Activated CD8-positive, alpha-beta T cell treated with anti-CD3 and anti-CD28 coated beads for 36 hours (primary cell): ENCODE data around the gene ETV5. TPM values are rescaled to one million over a fixed set of nuclear protein-coding genes. Genes with fewer than 3 reads are reported as not detected.

ENCODE experiments used
- ATAC-seq: fragments of 200-7000 bp; cut with Tn5 transposase; one replicate; pipeline ENCODE4 v1.10.0; 2021; ENCODE audit warnings: mild to moderate bottlenecking, moderate library complexity
- CTCF ChIA-PET: fragments of 350-600 bp; sonication (Branson Sonifier 250); formaldehyde crosslinking; loops from one replicate; lab custom pipeline; 2021; ENCODE audit warnings: antibody characterized with exemption; lab: Charles Lee
- POLR2A ChIA-PET: fragments of 350-600 bp; sonication (Branson Sonifier 250); formaldehyde crosslinking; loops from one replicate; lab custom pipeline; 2021; ENCODE audit warnings: antibody characterized with exemption; lab: Charles Lee
- DNase-seq: peaks from one replicate; pipeline ENCODE4 v3.0.0-alpha.2; 2020
- H3K27ac Mint-ChIP-seq: one replicate; pipeline ENCODE4 v1.8.0; 2021; ENCODE audit warnings: mild to moderate bottlenecking, mixed read lengths
- H3K27me3 Mint-ChIP-seq: one replicate; pipeline ENCODE4 v1.8.0; 2021; ENCODE audit warnings: mixed read lengths
- H3K36me3 Mint-ChIP-seq: one replicate; pipeline ENCODE4 v1.8.0; 2021; ENCODE audit warnings: low read depth, mixed read lengths
- H3K4me1 Mint-ChIP-seq: one replicate; pipeline ENCODE4 v1.8.0; 2021; ENCODE audit warnings: low read depth, mixed read lengths
- H3K4me3 Mint-ChIP-seq: one replicate; pipeline ENCODE4 v1.8.0; 2021; ENCODE audit warnings: mild to moderate bottlenecking, moderate library complexity, mixed read lengths
- H3K9me3 Mint-ChIP-seq: one replicate; pipeline ENCODE4 v1.8.0; 2021; ENCODE audit warnings: mixed read lengths
- CTCF ChIP-seq: fragments of 200-600 bp; IDR thresholded peaks from one replicate; pipeline ENCODE4 v1.8.0; 2022; ENCODE audit warnings: antibody characterized with exemption, mild to moderate bottlenecking
- intact Hi-C: fragments of 100-400 bp; cut with micrococcal nuclease; formaldehyde crosslinking; loops from one replicate; pipeline ENCODE4 v1.10.0; 2022
- total RNA-seq, 2 experiments: library from RNA; stranded (reverse); gene quantifications; one replicate each; pipeline ENCODE4 v1.2.3, GENCODE V29; 2021

Gene ETV5
- total RNA-seq, 2 experiments from 2014 or later: 0.68 to 1.4 TPM

- no peak for TF ChIP-seq CTCF
- no peak for DNase-seq
- CTCF ChIA-PET: no interaction called here
- POLR2A ChIA-PET: no interaction called here
- ATAC-seq: no peak
- no peaks in the 10 kb centered on the region for H3K36me3 Mint-ChIP-seq
- H3K4me3 Mint-ChIP-seq: no peak overlapping the region
- peaks cover 10% of the 10 kb centered on the region for H3K4me1 Mint-ChIP-seq
- intact Hi-C loops: no loop called here
- no peaks in the 10 kb centered on the region for H3K9me3 Mint-ChIP-seq
- peaks cover 15% of the 10 kb centered on the region for H3K27me3 Mint-ChIP-seq
- H3K27ac Mint-ChIP-seq: no peak overlapping the region
Measured at GRCh38 chr3:186004671-186005070, 104.2 kb downstream of the ETV5 start.

- no peak overlapping the region for H3K4me3 Mint-ChIP-seq
- POLR2A ChIA-PET: no interaction called here
- no peaks in the 10 kb centered on the region for H3K36me3 Mint-ChIP-seq
- intact Hi-C loops: no loop called here
- CTCF ChIA-PET: no interaction called here
- no peaks in the 10 kb centered on the region for H3K9me3 Mint-ChIP-seq
- TF ChIP-seq CTCF: no peak
- H3K27ac Mint-ChIP-seq: no peak overlapping the region
- H3K4me1 Mint-ChIP-seq: peaks cover 10% of the 10 kb centered on the region
- ATAC-seq: no peak
- no peak for DNase-seq
- H3K27me3 Mint-ChIP-seq: peaks cover 15% of the 10 kb centered on the region
Measured at GRCh38 chr3:186004209-186004608, 104.7 kb downstream of the ETV5 start.

- Mint-ChIP-seq H3K4me1 (peaks cover 10% of the 10 kb centered on the region), H3K9me3 (no peaks in the 10 kb centered on the region), H3K36me3 (no peaks in the 10 kb centered on the region), H3K27ac (no peak overlapping the region), H3K4me3 (no peak overlapping the region), H3K27me3 (peaks cover 15% of the 10 kb centered on the region)
- POLR2A ChIA-PET: no interaction called here
- CTCF ChIA-PET: no interaction called here
- TF ChIP-seq CTCF: no peak
- DNase-seq (no peak), ATAC-seq (no peak)
- intact Hi-C loops: no loop called here
Measured at GRCh38 chr3:186003610-186004009, 105.3 kb downstream of the ETV5 start.

- ATAC-seq (peak; percentile 62), DNase-seq (peak; percentile 43)
Measured at GRCh38 chr3:186002884-186003472, 105.9 kb downstream of the ETV5 start.

More at GRCh38 chr3:186002884-186003472, 105.9 kb downstream of the ETV5 start:
- Mint-ChIP-seq H3K27me3 (peaks cover 12% of the 10 kb centered on the region), H3K9me3 (no peaks in the 10 kb centered on the region), H3K27ac (no peak overlapping the region), H3K4me3 (no peak overlapping the region), H3K36me3 (no peaks in the 10 kb centered on the region), H3K4me1 (peaks cover 10% of the 10 kb centered on the region)
- ChIA-PET CTCF (interaction anchor here (0.7 kb wide), 1 partner anchor 537 kb away, joined by 3 read pairs; no protein-coding TSS in a partner anchor), POLR2A (no interaction called here)
- intact Hi-C loops: no loop called here
- peak; percentile 47 for TF ChIP-seq CTCF
